ENCODE measurements around the gene ITFG2.

DNA sequence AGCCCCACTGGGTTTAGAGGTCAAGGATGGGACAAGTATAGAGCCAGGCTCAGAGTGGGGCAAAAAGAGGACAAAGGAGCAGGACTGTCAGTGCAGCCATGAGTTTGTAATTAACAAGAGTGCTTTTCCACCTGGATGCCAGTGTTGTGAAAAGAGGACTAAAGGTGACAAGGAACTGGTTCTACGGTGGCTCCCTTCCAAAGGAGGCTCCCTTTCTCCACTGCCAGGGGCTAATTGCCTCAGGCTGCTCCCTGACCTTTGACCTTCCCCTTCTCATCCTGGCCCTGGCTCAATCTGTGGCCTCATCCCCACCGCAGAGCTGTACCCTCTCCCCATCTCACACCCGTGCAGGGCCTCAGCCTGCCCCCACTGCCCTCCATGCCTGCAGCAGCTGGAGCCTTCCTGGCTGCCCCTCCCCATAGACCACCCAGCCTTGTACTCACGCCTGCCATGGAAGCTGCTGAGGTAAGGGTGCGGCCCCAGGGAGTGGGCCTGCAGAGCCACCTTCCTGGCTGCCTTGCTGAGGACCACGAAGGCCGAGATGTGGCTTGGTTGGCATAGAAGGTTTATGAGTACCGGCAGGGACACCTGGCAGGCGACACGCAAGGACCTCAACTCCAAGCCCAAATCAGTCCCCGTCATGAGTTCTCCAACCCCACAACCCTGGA, 42.5 kb upstream of the ITFG2 start:
- TF ChIP-seq RNF2 (conservative IDR thresholded peaks at IDR 0.05; ENCODE audit: low read depth) (no peak), ZNF224 (CRISPR knock-in tag; IDR thresholded peaks at IDR 0.05) (no peak), HDAC6 (IDR thresholded peaks at IDR 0.05; ENCODE audit: low read depth, low read length) (no peak), ZNF331 (CRISPR knock-in tag; IDR thresholded peaks at IDR 0.05) (no peak)
- TF ChIP-seq, protein P1, sequence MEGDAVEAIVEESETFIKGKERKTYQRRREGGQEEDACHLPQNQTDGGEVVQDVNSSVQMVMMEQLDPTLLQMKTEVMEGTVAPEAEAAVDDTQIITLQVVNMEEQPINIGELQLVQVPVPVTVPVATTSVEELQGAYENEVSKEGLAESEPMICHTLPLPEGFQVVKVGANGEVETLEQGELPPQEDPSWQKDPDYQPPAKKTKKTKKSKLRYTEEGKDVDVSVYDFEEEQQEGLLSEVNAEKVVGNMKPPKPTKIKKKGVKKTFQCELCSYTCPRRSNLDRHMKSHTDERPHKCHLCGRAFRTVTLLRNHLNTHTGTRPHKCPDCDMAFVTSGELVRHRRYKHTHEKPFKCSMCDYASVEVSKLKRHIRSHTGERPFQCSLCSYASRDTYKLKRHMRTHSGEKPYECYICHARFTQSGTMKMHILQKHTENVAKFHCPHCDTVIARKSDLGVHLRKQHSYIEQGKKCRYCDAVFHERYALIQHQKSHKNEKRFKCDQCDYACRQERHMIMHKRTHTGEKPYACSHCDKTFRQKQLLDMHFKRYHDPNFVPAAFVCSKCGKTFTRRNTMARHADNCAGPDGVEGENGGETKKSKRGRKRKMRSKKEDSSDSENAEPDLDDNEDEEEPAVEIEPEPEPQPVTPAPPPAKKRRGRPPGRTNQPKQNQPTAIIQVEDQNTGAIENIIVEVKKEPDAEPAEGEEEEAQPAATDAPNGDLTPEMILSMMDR (CRISPR knock-in tag; IDR thresholded peaks at IDR 0.05): no peak
